GM18907 (cell line): Measurements from ENCODE around the gene PRPF19.

Source experiments
- ATAC-seq: cut with Tn5 transposase; IDR thresholded peaks from one replicate; pipeline ENCODE4 v1.9.1; 2021; ENCODE audit warnings: mild to moderate bottlenecking, moderate library complexity; ENCODE audit not compliant: unreplicated experiment

PRPF19 gene

GRCh38 chr11:60862171-60862570 is 44.2 kb downstream of the PRPF19 start:
- ATAC-seq: no peak

GRCh38 chr11:60860943-60861342 is 45.4 kb downstream of the PRPF19 start:
- no peak for ATAC-seq

- no peak for ATAC-seq
Observed at GRCh38 chr11:60859616-60860250, 46.7 kb downstream of the PRPF19 start.

GRCh38 chr11:60858731-60859464 is 47.5 kb downstream of the PRPF19 start:
- ATAC-seq: no peak

GRCh38 chr11:60858236-60858635 is 48.1 kb downstream of the PRPF19 start:
- ATAC-seq: no peak

- ATAC-seq: no peak
Observed at GRCh38 chr11:60857378-60858232, 48.8 kb downstream of the PRPF19 start.

- no peak for ATAC-seq
Observed at GRCh38 chr11:60855726-60856633, 50.4 kb downstream of the PRPF19 start, which contains the start of gene PTGDR2. Gene PTGDR2 (minus strand): TSS chr11:60855950. CDS start chr11:60853722, 2,228 bp downstream.

- ATAC-seq: no peak
Observed at GRCh38 chr11:60854847-60855725, 51.3 kb downstream of the PRPF19 start.

GRCh38 chr11:60854140-60854846 is 52.1 kb downstream of the PRPF19 start:
- no peak for ATAC-seq

- no peak for ATAC-seq
Observed at GRCh38 chr11:60852982-60853950, 53.1 kb downstream of the PRPF19 start.

- no peak for ATAC-seq
Observed at GRCh38 chr11:60852117-60852981, 54.0 kb downstream of the PRPF19 start.

GRCh38 chr11:60851327-60852104 is 54.9 kb downstream of the PRPF19 start:
- no peak for ATAC-seq

GRCh38 chr11:60849641-60850520 is 56.5 kb downstream of the PRPF19 start:
- ATAC-seq: no peak

- ATAC-seq: no peak
Observed at GRCh38 chr11:60848714-60849151, 57.7 kb downstream of the PRPF19 start.

GRCh38 chr11:60847896-60848295 is 58.5 kb downstream of the PRPF19 start:
- ATAC-seq: no peak
